PC-9 (cell line): ENCODE data around the gene XRCC4. TPM values are rescaled to one million over a fixed set of nuclear protein-coding genes. Genes with fewer than 3 reads are reported as not detected.

Experiments used
- BruUV-seq: library from RNA; stranded (reverse); fragments of 400-500 nt; replicated peaks from 2 replicates; lab custom pipeline; 2021; lab: Mats Ljungman, UMichigan
- CTCF ChIA-PET: fragments of 300-600 bp; sonication (Branson Sonifier 250); formaldehyde crosslinking; loops from one replicate; lab custom pipeline; 2022; ENCODE audit warnings: antibody characterized with exemption; lab: Charles Lee
- POLR2A ChIA-PET: fragments of 300-600 bp; sonication (Branson Sonifier 250); formaldehyde crosslinking; loops from one replicate; lab custom pipeline; 2022; ENCODE audit warnings: antibody characterized with exemption; ENCODE audit not compliant: unreplicated experiment; lab: Charles Lee
- DNase-seq, 2 experiments: peaks; one replicate each; pipeline versions ENCODE4 v3.0.0 to v3.0.0-alpha.2; 2015 to 2022; ENCODE audit warnings: mixed read lengths in 1 of 2
- H2AFZ ChIP-seq: fragments of 200-600 bp; sonication (generic); 2 replicates; pipeline ENCODE4 v1.8.1; 2017; ENCODE audit warnings: antibody characterized with exemption
- H3F3A ChIP-seq: fragments of 200-600 bp; sonication (generic); 2 replicates; pipeline ENCODE4 v1.8.1; 2017; ENCODE audit warnings: antibody characterized with exemption, mild to moderate bottlenecking, low read depth; ENCODE audit not compliant: insufficient read depth
- H3K27ac ChIP-seq: fragments of 200-600 bp; sonication (generic); 2 replicates; pipeline ENCODE4 v1.6.1; 2016; ENCODE audit warnings: mixed run types
- H3K27me3 ChIP-seq: fragments of 200-600 bp; sonication (generic); 2 replicates; pipeline ENCODE4 v1.6.1; 2016; ENCODE audit warnings: low read depth, mixed run types; ENCODE audit not compliant: insufficient read depth
- H3K36me3 ChIP-seq: fragments of 200-600 bp; sonication (generic); 2 replicates; pipeline ENCODE4 v1.6.1; 2016; ENCODE audit warnings: low read depth, mixed run types
- H3K4me1 ChIP-seq: fragments of 200-600 bp; sonication (generic); replicated peaks from 2 replicates; pipeline ENCODE4 v1.6.1; 2016; ENCODE audit warnings: mixed run types; ENCODE audit not compliant: insufficient read depth
- H3K4me2 ChIP-seq: fragments of 200-600 bp; sonication (generic); 2 replicates; pipeline ENCODE4 v1.6.1; 2017; ENCODE audit warnings: mixed run types
- H3K4me3 ChIP-seq: fragments of 200-600 bp; sonication (generic); 2 replicates; pipeline ENCODE4 v1.6.1; 2016; ENCODE audit warnings: mixed run types
- H3K79me2 ChIP-seq: fragments of 200-600 bp; sonication (generic); 2 replicates; pipeline ENCODE4 v1.6.1; 2017; ENCODE audit warnings: low read depth, mixed run types
- H3K9me2 ChIP-seq: fragments of 200-600 bp; sonication (generic); 2 replicates; pipeline ENCODE4 v1.8.1; 2017; ENCODE audit warnings: mild to moderate bottlenecking; ENCODE audit not compliant: insufficient read depth
- H3K9me3 ChIP-seq: fragments of 200-600 bp; sonication (generic); 2 replicates; pipeline ENCODE4 v1.8.1; 2016; ENCODE audit warnings: low read depth; ENCODE audit not compliant: insufficient read depth
- H4K20me1 ChIP-seq: fragments of 200-600 bp; sonication (generic); 2 replicates; pipeline ENCODE4 v1.8.1; 2017; ENCODE audit not compliant: insufficient read depth
- EZH2 ChIP-seq: fragments of 200-600 bp; sonication (generic); IDR thresholded peaks from 2 replicates; pipeline ENCODE4 v1.8.0; 2017; ENCODE audit warnings: antibody characterized with exemption, low read depth
- intact Hi-C: fragments of 100-400 bp; cut with micrococcal nuclease; formaldehyde crosslinking; loops from one replicate; pipeline ENCODE4 v1.10.0; 2022; ENCODE audit not compliant: unreplicated experiment
- total RNA-seq: library from RNA; stranded (reverse); gene quantifications from 2 replicates; pipeline ENCODE4 v1.2.3, GENCODE V29; 2021
- TF ChIP-seq, protein P1 (sequence below): fragments of 200-600 bp; sonication (generic); conservative IDR thresholded peaks from 2 replicates; pipeline ENCODE4 v1.6.1; 2017; ENCODE audit warnings: mixed run types, antibody characterized with exemption, mild to moderate bottlenecking, moderate library complexity

XRCC4 gene
- total RNA-seq, 1 experiment from 2014 or later: 12.2 TPM

DNA sequence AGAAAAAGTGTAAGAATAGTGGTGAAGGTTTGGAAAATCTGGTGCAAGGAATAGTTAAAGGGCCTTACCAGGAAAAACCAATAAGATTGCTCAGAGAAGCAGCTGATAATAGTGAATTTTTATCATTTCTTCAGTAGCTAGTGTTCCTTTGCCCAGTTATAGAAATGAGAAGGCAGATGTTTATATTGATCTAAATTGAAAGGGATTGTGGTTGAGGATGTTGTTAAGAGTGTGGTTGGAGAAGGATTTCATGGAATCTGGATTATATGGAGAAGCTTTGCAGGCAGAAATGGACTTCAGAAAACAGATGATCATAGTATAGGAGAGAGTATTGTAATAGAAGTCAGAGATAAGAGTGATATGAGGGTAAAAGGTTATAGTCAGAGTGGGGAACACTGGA, 102.6 kb downstream of the XRCC4 start:
- H3K4me2 ChIP-seq: no peak overlapping the region
- ChIA-PET POLR2A (no interaction called here), CTCF (no interaction called here)
- no peak overlapping the region for H3K27ac ChIP-seq
- H3K4me3 ChIP-seq: no peak overlapping the region
- DNase-seq: no peak
- no peaks in the 10 kb centered on the region for H3K9me2 ChIP-seq
- H3K27me3 ChIP-seq: no peaks in the 10 kb centered on the region
- H3F3A ChIP-seq: no peaks in the 10 kb centered on the region
- intact Hi-C loops: no loop called here
- no peaks in the 10 kb centered on the region for H3K79me2 ChIP-seq
- no peak overlapping the region for H2AFZ ChIP-seq
- no peak for TF ChIP-seq EZH2
- TF ChIP-seq, protein P1, sequence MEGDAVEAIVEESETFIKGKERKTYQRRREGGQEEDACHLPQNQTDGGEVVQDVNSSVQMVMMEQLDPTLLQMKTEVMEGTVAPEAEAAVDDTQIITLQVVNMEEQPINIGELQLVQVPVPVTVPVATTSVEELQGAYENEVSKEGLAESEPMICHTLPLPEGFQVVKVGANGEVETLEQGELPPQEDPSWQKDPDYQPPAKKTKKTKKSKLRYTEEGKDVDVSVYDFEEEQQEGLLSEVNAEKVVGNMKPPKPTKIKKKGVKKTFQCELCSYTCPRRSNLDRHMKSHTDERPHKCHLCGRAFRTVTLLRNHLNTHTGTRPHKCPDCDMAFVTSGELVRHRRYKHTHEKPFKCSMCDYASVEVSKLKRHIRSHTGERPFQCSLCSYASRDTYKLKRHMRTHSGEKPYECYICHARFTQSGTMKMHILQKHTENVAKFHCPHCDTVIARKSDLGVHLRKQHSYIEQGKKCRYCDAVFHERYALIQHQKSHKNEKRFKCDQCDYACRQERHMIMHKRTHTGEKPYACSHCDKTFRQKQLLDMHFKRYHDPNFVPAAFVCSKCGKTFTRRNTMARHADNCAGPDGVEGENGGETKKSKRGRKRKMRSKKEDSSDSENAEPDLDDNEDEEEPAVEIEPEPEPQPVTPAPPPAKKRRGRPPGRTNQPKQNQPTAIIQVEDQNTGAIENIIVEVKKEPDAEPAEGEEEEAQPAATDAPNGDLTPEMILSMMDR: no peak
- no peaks in the 10 kb centered on the region for H3K4me1 ChIP-seq
- BruUV-seq: no TSS peak
- no peaks in the 10 kb centered on the region for H3K9me3 ChIP-seq
- no peaks in the 10 kb centered on the region for H4K20me1 ChIP-seq
- H3K36me3 ChIP-seq: no peaks in the 10 kb centered on the region

DNA sequence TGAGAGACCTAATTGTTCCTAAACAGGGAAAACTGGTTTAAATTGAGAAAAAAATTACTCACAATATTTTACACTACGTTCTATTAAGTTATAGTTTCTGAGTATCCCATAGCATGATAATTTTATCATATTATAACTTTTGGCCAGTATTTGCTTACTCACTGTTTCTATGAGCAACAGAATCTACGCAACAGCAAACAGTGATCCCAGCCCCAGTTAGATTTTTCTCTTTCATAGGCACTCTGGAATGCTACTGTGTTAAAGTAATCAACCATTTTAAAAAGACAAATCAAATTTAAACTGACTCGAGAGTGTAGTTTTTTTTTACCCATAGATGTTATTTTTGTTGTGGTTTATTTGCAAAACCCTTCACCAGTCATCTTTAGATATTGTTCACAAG, 107.2 kb downstream of the XRCC4 start:
- Histone ChIP-seq H3K36me3 (no peaks in the 10 kb centered on the region), H3K27ac (no peak overlapping the region), H3K4me3 (no peak overlapping the region), H3K27me3 (no peaks in the 10 kb centered on the region), H3K4me1 (no peaks in the 10 kb centered on the region), H4K20me1 (no peaks in the 10 kb centered on the region), H3K9me2 (no peaks in the 10 kb centered on the region), H3K9me3 (no peaks in the 10 kb centered on the region), H3K4me2 (no peak overlapping the region), H3K79me2 (no peaks in the 10 kb centered on the region), H2AFZ (no peak overlapping the region), H3F3A (no peaks in the 10 kb centered on the region)
- no TSS peak for BruUV-seq
- ChIA-PET CTCF (no interaction called here), POLR2A (no interaction called here)
- TF ChIP-seq EZH2: no peak
- TF ChIP-seq, protein P1: no peak
- DNase-seq: no peak
- intact Hi-C loops: no loop called here

DNA sequence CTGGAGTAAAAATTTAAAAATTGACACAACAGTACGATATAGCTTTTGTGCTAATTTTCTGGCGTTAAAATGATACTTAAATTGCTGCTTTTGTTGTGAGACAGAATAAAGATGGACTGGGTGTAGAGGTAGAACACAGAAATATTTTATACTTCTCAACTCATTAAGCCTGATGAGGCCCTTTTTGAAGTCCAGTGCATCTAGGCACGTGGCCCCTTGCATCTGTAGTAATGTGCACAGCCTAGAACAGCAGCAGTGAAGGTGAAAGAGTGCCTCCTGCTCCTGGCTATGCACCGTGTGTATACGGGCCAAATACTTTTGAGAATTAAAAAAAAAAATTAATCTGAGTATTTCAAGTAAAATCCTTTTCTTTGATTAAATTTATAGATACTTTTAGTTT, 115.6 kb downstream of the XRCC4 start:
- no TSS peak for BruUV-seq

More for the DNA sequence above, 115.6 kb downstream of the XRCC4 start:
- Histone ChIP-seq H3K36me3 (no peaks in the 10 kb centered on the region), H3K79me2 (no peaks in the 10 kb centered on the region), H3K4me3 (no peak overlapping the region), H3F3A (no peaks in the 10 kb centered on the region), H3K9me2 (no peaks in the 10 kb centered on the region), H3K9me3 (no peaks in the 10 kb centered on the region), H2AFZ (no peak overlapping the region), H4K20me1 (no peaks in the 10 kb centered on the region), H3K27me3 (no peaks in the 10 kb centered on the region), H3K4me2 (no peak overlapping the region), H3K4me1 (no peaks in the 10 kb centered on the region), H3K27ac (no peak overlapping the region)
- CTCF ChIA-PET: no interaction called here
- POLR2A ChIA-PET: no interaction called here
- DNase-seq: no peak
- intact Hi-C loops: no loop called here
- no peak for TF ChIP-seq EZH2
- TF ChIP-seq, protein P1: no peak
